NT2/D1 (cell line): ENCODE results near the gene DPPA2.
A peak's percentile ranks its signal among the peaks of the same experiment; 100 is the strongest.

Source experiments
- DNase-seq: peaks from one replicate; pipeline ENCODE4 v3.0.0-alpha.2; 2011; ENCODE audit warnings: low read depth, low spot score
- H3K27me3 ChIP-seq: 2 replicates; pipeline ENCODE4 v1.6.0; 2011; ENCODE audit warnings: mild to moderate bottlenecking; ENCODE audit not compliant: insufficient read length, insufficient read depth
- H3K36me3 ChIP-seq: 2 replicates; pipeline ENCODE4 v1.6.1; 2011; ENCODE audit warnings: mild to moderate bottlenecking, low read length, mixed read lengths; ENCODE audit not compliant: insufficient read depth, insufficient read length
- H3K4me1 ChIP-seq: 2 replicates; pipeline ENCODE4 v1.5.1; 2011; ENCODE audit not compliant: insufficient read depth, insufficient read length
- H3K4me3 ChIP-seq: 2 replicates; pipeline ENCODE4 v1.5.1; 2011; ENCODE audit warnings: low read depth; ENCODE audit not compliant: insufficient read length
- H3K9ac ChIP-seq: 2 replicates; pipeline ENCODE4 v1.6.0; 2011; ENCODE audit warnings: low read depth; ENCODE audit not compliant: insufficient read length
- H3K9me3 ChIP-seq: 2 replicates; pipeline ENCODE4 v1.5.1; 2011; ENCODE audit warnings: mild to moderate bottlenecking, low read length; ENCODE audit not compliant: insufficient read depth
- SUZ12 ChIP-seq: IDR thresholded peaks from 2 replicates; pipeline ENCODE4 v1.6.1; 2011; ENCODE audit not compliant: insufficient read length, insufficient read depth; ENCODE audit errors: extremely low read depth
- YY1 ChIP-seq: IDR thresholded peaks from 2 replicates; pipeline ENCODE4 v1.6.1; 2011; ENCODE audit not compliant: insufficient read length, insufficient read depth
- ZNF274 ChIP-seq: IDR thresholded peaks from 2 replicates; pipeline ENCODE4 v1.6.1; 2011; ENCODE audit warnings: mild to moderate bottlenecking, low read depth, low read length

DPPA2 gene

GRCh38 chr3:109313061-109313460 lies 3.3 kb downstream of the DPPA2 start:
- no peak for TF ChIP-seq ZNF274
- TF ChIP-seq SUZ12: no peak
- no peak for TF ChIP-seq YY1
- no peaks in the 10 kb centered on the region for H3K27me3 ChIP-seq
- H3K36me3 ChIP-seq: peaks cover 5% of the 10 kb centered on the region
- no peak overlapping the region for H3K4me3 ChIP-seq
- H3K9ac ChIP-seq: no peak overlapping the region
- no peaks in the 10 kb centered on the region for H3K9me3 ChIP-seq
- H3K4me1 ChIP-seq: no peaks in the 10 kb centered on the region
- no peak for DNase-seq

- DNase-seq: no peak
- no peak for TF ChIP-seq SUZ12
- no peak for TF ChIP-seq YY1
- TF ChIP-seq ZNF274: no peak
- no peak overlapping the region for H3K9ac ChIP-seq
- H3K4me3 ChIP-seq: no peak overlapping the region
- no peaks in the 10 kb centered on the region for H3K4me1 ChIP-seq
- no peaks in the 10 kb centered on the region for H3K36me3 ChIP-seq
- no peaks in the 10 kb centered on the region for H3K27me3 ChIP-seq
- H3K9me3 ChIP-seq: no peaks in the 10 kb centered on the region
Observed at GRCh38 chr3:109297496-109297895, 18.8 kb downstream of the DPPA2 start.

GRCh38 chr3:109284071-109284470 lies 32.2 kb downstream of the DPPA2 start:
- no peaks in the 10 kb centered on the region for H3K36me3 ChIP-seq
- H3K9me3 ChIP-seq: no peaks in the 10 kb centered on the region
- H3K4me1 ChIP-seq: peaks cover 2% of the 10 kb centered on the region
- no peak overlapping the region for H3K9ac ChIP-seq
- H3K27me3 ChIP-seq: no peaks in the 10 kb centered on the region
- no peak for TF ChIP-seq ZNF274
- TF ChIP-seq SUZ12: no peak
- TF ChIP-seq YY1: no peak
- no peak overlapping the region for H3K4me3 ChIP-seq
- no peak for DNase-seq

- TF ChIP-seq ZNF274 (no peak), YY1 (no peak), SUZ12 (no peak)
- DNase-seq: no peak
- Histone ChIP-seq H3K9me3 (no peaks in the 10 kb centered on the region), H3K27me3 (no peaks in the 10 kb centered on the region), H3K4me1 (no peaks in the 10 kb centered on the region), H3K9ac (no peak overlapping the region), H3K4me3 (no peak overlapping the region), H3K36me3 (no peaks in the 10 kb centered on the region)
Observed at GRCh38 chr3:109278546-109278945, 37.8 kb downstream of the DPPA2 start.

GRCh38 chr3:109278141-109278540 lies 38.2 kb downstream of the DPPA2 start:
- Histone ChIP-seq H3K9me3 (no peaks in the 10 kb centered on the region), H3K27me3 (no peaks in the 10 kb centered on the region), H3K4me1 (no peaks in the 10 kb centered on the region), H3K36me3 (no peaks in the 10 kb centered on the region), H3K4me3 (no peak overlapping the region), H3K9ac (no peak overlapping the region)
- no peak for DNase-seq
- TF ChIP-seq SUZ12 (no peak), YY1 (no peak), ZNF274 (no peak)

GRCh38 chr3:109275702-109276293 lies 40.5 kb downstream of the DPPA2 start:
- no peak overlapping the region for H3K4me3 ChIP-seq
- no peak overlapping the region for H3K9ac ChIP-seq
- H3K27me3 ChIP-seq: no peaks in the 10 kb centered on the region
- no peaks in the 10 kb centered on the region for H3K9me3 ChIP-seq
- TF ChIP-seq YY1: no peak
- TF ChIP-seq SUZ12: no peak
- TF ChIP-seq ZNF274: no peak
- H3K36me3 ChIP-seq: no peaks in the 10 kb centered on the region
- H3K4me1 ChIP-seq: no peaks in the 10 kb centered on the region
- DNase-seq: peak; percentile 55

- Histone ChIP-seq H3K4me1 (no peaks in the 10 kb centered on the region), H3K4me3 (no peak overlapping the region), H3K27me3 (no peaks in the 10 kb centered on the region), H3K9me3 (no peaks in the 10 kb centered on the region), H3K9ac (no peak overlapping the region), H3K36me3 (no peaks in the 10 kb centered on the region)
- no peak for DNase-seq
- no peak for TF ChIP-seq ZNF274
- no peak for TF ChIP-seq SUZ12
- TF ChIP-seq YY1: no peak
Observed at GRCh38 chr3:109270779-109271178, 45.5 kb downstream of the DPPA2 start.
